Breast epithelium (tissue), 3 donors: ENCODE results near the gene ZNF160.

Experiments
- POLR2AphosphoS5 ChIP-seq, 3 donors: sonication (generic); formaldehyde crosslinking; IDR thresholded peaks; one replicate each; pipeline ENCODE4 v1.6.1; 2017; ENCODE audit warnings: antibody characterized with exemption in 3 of 3
- TF ChIP-seq, protein P1 (sequence below), 3 donors: fragments of 450-650 bp; IDR thresholded peaks; one replicate each; pipeline ENCODE4 v1.5.1; 2016 to 2017; ENCODE audit warnings: antibody characterized with exemption in 3 of 3, mild to moderate bottlenecking in 3 of 3, moderate library complexity in 3 of 3

DNA sequence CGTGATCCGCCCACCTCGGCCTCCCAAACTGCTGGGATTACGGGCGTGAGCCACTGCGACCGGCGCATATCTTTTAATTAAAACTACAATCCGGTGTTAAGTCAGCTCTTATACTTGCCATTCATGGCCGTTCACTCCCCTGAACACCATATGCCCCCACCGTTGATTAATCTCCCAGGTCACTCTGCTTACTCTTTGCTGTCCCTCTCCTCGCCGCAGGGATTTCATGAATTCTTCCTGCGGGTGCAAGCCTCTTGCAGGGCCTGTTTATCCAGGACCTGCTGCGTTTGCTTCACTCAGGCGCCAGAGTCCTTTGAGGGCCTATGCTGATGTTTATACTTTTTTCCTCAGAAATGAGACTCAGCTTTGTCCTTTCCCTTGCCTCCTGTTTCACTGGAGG lies 57.7 kb downstream of the ZNF160 start:
- no peak for TF ChIP-seq POLR2AphosphoS5 (IDR thresholded peaks at IDR 0.05)
- TF ChIP-seq, protein P1, sequence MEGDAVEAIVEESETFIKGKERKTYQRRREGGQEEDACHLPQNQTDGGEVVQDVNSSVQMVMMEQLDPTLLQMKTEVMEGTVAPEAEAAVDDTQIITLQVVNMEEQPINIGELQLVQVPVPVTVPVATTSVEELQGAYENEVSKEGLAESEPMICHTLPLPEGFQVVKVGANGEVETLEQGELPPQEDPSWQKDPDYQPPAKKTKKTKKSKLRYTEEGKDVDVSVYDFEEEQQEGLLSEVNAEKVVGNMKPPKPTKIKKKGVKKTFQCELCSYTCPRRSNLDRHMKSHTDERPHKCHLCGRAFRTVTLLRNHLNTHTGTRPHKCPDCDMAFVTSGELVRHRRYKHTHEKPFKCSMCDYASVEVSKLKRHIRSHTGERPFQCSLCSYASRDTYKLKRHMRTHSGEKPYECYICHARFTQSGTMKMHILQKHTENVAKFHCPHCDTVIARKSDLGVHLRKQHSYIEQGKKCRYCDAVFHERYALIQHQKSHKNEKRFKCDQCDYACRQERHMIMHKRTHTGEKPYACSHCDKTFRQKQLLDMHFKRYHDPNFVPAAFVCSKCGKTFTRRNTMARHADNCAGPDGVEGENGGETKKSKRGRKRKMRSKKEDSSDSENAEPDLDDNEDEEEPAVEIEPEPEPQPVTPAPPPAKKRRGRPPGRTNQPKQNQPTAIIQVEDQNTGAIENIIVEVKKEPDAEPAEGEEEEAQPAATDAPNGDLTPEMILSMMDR (IDR thresholded peaks at IDR 0.05) = no peak
